ENCODE measurements around the gene ADCY5.

DNA sequence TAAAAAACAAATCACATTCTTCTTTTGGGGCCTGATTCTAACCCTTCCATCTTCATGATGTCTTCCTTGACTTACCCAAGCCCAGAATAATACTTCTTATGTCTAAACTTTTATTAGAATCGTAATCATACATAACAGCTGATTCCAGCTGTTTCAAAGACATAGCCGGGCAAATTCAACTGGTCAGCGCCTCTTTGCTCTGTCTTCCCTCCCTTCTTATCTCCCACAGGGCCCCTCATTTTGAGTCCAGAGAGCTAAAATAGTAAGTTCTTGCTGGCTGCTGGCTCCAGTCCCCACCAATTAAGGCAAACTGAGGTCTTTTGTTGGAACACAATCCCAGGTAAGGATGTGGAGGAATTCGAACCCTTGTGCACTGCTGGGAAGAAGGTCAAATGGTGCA lies 108.6 kb downstream of the ADCY5 start:
- TF ChIP-seq, protein P1, sequence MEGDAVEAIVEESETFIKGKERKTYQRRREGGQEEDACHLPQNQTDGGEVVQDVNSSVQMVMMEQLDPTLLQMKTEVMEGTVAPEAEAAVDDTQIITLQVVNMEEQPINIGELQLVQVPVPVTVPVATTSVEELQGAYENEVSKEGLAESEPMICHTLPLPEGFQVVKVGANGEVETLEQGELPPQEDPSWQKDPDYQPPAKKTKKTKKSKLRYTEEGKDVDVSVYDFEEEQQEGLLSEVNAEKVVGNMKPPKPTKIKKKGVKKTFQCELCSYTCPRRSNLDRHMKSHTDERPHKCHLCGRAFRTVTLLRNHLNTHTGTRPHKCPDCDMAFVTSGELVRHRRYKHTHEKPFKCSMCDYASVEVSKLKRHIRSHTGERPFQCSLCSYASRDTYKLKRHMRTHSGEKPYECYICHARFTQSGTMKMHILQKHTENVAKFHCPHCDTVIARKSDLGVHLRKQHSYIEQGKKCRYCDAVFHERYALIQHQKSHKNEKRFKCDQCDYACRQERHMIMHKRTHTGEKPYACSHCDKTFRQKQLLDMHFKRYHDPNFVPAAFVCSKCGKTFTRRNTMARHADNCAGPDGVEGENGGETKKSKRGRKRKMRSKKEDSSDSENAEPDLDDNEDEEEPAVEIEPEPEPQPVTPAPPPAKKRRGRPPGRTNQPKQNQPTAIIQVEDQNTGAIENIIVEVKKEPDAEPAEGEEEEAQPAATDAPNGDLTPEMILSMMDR (IDR thresholded peaks at IDR 0.05), result no peak
- no peak for TF ChIP-seq POLR2A (IDR thresholded peaks at IDR 0.05)
- no peak for TF ChIP-seq EP300 (IDR thresholded peaks at IDR 0.05)
